HCT116 (cell line): ENCODE results near the gene PC. TPM values are rescaled to one million over a fixed set of nuclear protein-coding genes. Genes with fewer than 3 reads are reported as not detected.

Experiments
- ATAC-seq: fragments of 200-7000 bp; cut with Tn5 transposase; 2 replicates; pipeline ENCODE4 v1.9.1; 2020; ENCODE audit warnings: mild to moderate bottlenecking, moderate library complexity
- BruUV-seq: library from RNA; stranded (reverse); fragments of 400-500 nt; replicated peaks from 2 replicates; lab custom pipeline; 2021; lab: Mats Ljungman, UMichigan
- CTCF ChIA-PET: fragments of 300-600 bp; sonication (Branson Sonifier 250); formaldehyde crosslinking; loops from one replicate; lab custom pipeline; 2021; ENCODE audit warnings: antibody characterized with exemption; lab: Charles Lee
- POLR2A ChIA-PET: fragments of 300-600, 350-600 bp; sonication (Branson Sonifier 250); formaldehyde crosslinking; loops from one replicate; lab custom pipeline; 2021; ENCODE audit warnings: antibody characterized with exemption; lab: Charles Lee
- RAD21 ChIA-PET, 2 experiments: fragments of 300-600 bp; sonication (Branson Sonifier 250); formaldehyde crosslinking; loops; one replicate each; lab custom pipeline; 2023; ENCODE audit warnings: low total read pairs in 2 of 2; ENCODE audit not compliant: uncharacterized antibody in 2 of 2, unreplicated experiment in 2 of 2, low non-redundant PET in 1 of 2; lab: Charles Lee
- DNase-seq: peaks from one replicate; pipeline ENCODE4 v3.0.0-alpha.2; 2010; ENCODE audit warnings: low read depth, low spot score
- H2AFZ ChIP-seq: fragments of 200-600 bp; shearing (Covaris generic), sonication (generic); 2 replicates; pipeline ENCODE4 v1.6.1; 2017; ENCODE audit warnings: low read depth, mixed run types, mixed read lengths, antibody characterized with exemption, low read length; ENCODE audit not compliant: poor library complexity, severe bottlenecking
- H3K27ac ChIP-seq: 2 replicates; pipeline ENCODE4 v1.5.1; 2012; ENCODE audit warnings: low read depth, low read length
- H3K27me3 ChIP-seq: fragments of 200-600 bp; sonication (generic); 2 replicates; pipeline ENCODE4 v1.6.1; 2016; ENCODE audit warnings: mixed run types, low read length, mixed read lengths; ENCODE audit not compliant: insufficient read depth
- H3K36me3 ChIP-seq, 2 experiments: fragments of 200-500 bp in 1 of 2; fragments of 200-600 bp in 1 of 2; sonication (Bioruptor generic) in 1 of 2; sonication (generic) in 1 of 2; 2 replicates each; pipeline versions ENCODE4 v1.5.1 to v1.6.1; 2014 to 2016; ENCODE audit warnings: low read length in 2 of 2, inconsistent platforms in 1 of 2, mixed read lengths in 1 of 2, mixed run types in 1 of 2; ENCODE audit not compliant: insufficient read depth in 2 of 2, control insufficient read depth in 1 of 2
- H3K4me1 ChIP-seq, 2 experiments: fragments of 200-600 bp in 1 of 2; sonication (generic) in 1 of 2; 2 replicates each; pipeline versions ENCODE4 v1.5.1 to v1.6.1; 2012 to 2017; ENCODE audit warnings: low read length in 2 of 2, inconsistent platforms in 1 of 2, mild to moderate bottlenecking in 1 of 2, mixed read lengths in 1 of 2, mixed run types in 1 of 2, moderate library complexity in 1 of 2; ENCODE audit not compliant: insufficient read depth in 2 of 2, control insufficient read depth in 1 of 2
- H3K4me2 ChIP-seq: fragments of 200-600 bp; sonication (generic); 2 replicates; pipeline ENCODE4 v1.6.1; 2017; ENCODE audit warnings: mixed run types, low read length, mixed read lengths
- H3K4me3 ChIP-seq, 2 experiments: fragments of 200-600 bp in 1 of 2; sonication (generic) in 1 of 2; replicated peaks in 1 of 2; 2 replicates each; pipeline ENCODE4 v1.5.1; 2011 to 2016; ENCODE audit warnings: low read length in 2 of 2, control low read depth in 1 of 2, low read depth in 1 of 2, mild to moderate bottlenecking in 1 of 2, mixed read lengths in 1 of 2, mixed run types in 1 of 2
- H3K79me2 ChIP-seq: fragments of 200-600 bp; sonication (generic); 2 replicates; pipeline ENCODE4 v1.6.1; 2017; ENCODE audit warnings: mild to moderate bottlenecking, mixed run types, low read length, moderate library complexity, mixed read lengths; ENCODE audit not compliant: insufficient read depth
- H3K9ac ChIP-seq: fragments of 200-600 bp; sonication (generic); 2 replicates; pipeline ENCODE4 v1.6.1; 2016; ENCODE audit warnings: low read length, mixed read lengths
- H3K9me2 ChIP-seq: fragments of 200-600 bp; sonication (generic), shearing (Covaris generic); 2 replicates; pipeline ENCODE4 v1.6.1; 2017; ENCODE audit warnings: mixed run types, mild to moderate bottlenecking, moderate library complexity; ENCODE audit not compliant: insufficient read depth
- H3K9me3 ChIP-seq, 2 experiments: fragments of 200-500 bp in 1 of 2; fragments of 200-600 bp in 1 of 2; sonication (Bioruptor generic) in 1 of 2; sonication (generic) in 1 of 2; 2 replicates each; pipeline ENCODE4 v1.6.1; 2014 to 2017; ENCODE audit warnings: low read length in 2 of 2, mixed read lengths in 2 of 2, inconsistent platforms in 1 of 2, low read depth in 1 of 2, mild to moderate bottlenecking in 1 of 2, mixed run types in 1 of 2, moderate library complexity in 1 of 2; ENCODE audit not compliant: control insufficient read depth in 1 of 2, insufficient read depth in 1 of 2
- H4K20me1 ChIP-seq: fragments of 200-600 bp; sonication (generic), shearing (Covaris generic); 2 replicates; pipeline ENCODE4 v1.6.1; 2017; ENCODE audit warnings: mixed run types, mild to moderate bottlenecking, moderate library complexity; ENCODE audit not compliant: insufficient read depth
- ATF3 ChIP-seq: IDR thresholded peaks from 2 replicates; pipeline ENCODE4 v1.6.1; 2012
- CTCF ChIP-seq, 3 experiments: fragments of 200-600 bp in 1 of 3; sonication (generic) in 1 of 3; IDR thresholded peaks in 2 of 3; conservative IDR thresholded peaks in 1 of 3; 2 replicates each; pipeline ENCODE4 v1.5.1; 2012 to 2017; ENCODE audit warnings: low read depth in 2 of 3, low read length in 2 of 3, antibody characterized with exemption in 1 of 3, borderline replicate concordance in 1 of 3, control low read depth in 1 of 3, mild to moderate bottlenecking in 1 of 3, mixed read lengths in 1 of 3, mixed run types in 1 of 3, moderate library complexity in 1 of 3; ENCODE audit not compliant: insufficient read depth in 1 of 3
- JUND ChIP-seq: IDR thresholded peaks from 2 replicates; pipeline ENCODE4 v1.6.1; 2012
- RAD21 ChIP-seq: IDR thresholded peaks from 2 replicates; pipeline ENCODE4 v1.6.1; 2012; ENCODE audit warnings: low read depth, mild to moderate bottlenecking
- REST ChIP-seq: IDR thresholded peaks from 2 replicates; pipeline ENCODE4 v1.6.1; 2012; ENCODE audit warnings: low read depth
- SP1 ChIP-seq: IDR thresholded peaks from 2 replicates; pipeline ENCODE4 v1.6.1; 2012; ENCODE audit warnings: low read depth
- YY1 ChIP-seq: IDR thresholded peaks from 2 replicates; pipeline ENCODE4 v1.6.1; 2011; ENCODE audit warnings: low read length, low read depth, moderate library complexity, mild to moderate bottlenecking; ENCODE audit not compliant: insufficient replicate concordance; ENCODE audit errors: extremely low read depth
- ZFX ChIP-seq: fragments of 450-650 bp; IDR thresholded peaks from 2 replicates; pipeline ENCODE4 v1.6.1; 2017
- intact Hi-C: fragments of 100-400 bp; cut with micrococcal nuclease; formaldehyde crosslinking; loops from 2 replicates; pipeline ENCODE4 v1.10.0; 2022
- total RNA-seq: library from RNA; stranded (reverse); gene quantifications from one replicate; pipeline ENCODE4 v1.2.1, GENCODE V29; 2021; ENCODE audit not compliant: unreplicated experiment

The PC gene
- total RNA-seq, 1 experiment from 2014 or later = 24.1 TPM

- Histone ChIP-seq H2AFZ (no peak overlapping the region), H4K20me1 (no peaks in the 10 kb centered on the region), H3K4me3 (no peak overlapping the region), H3K9ac (no peak overlapping the region), H3K4me1 (peaks cover 50% of the 10 kb centered on the region in 2 experiments), H3K27ac (no peak overlapping the region; the same call in 1 of the 2 replicates), H3K27me3 (no peaks in the 10 kb centered on the region), H3K9me2 (no peaks in the 10 kb centered on the region), H3K9me3 (no peaks in the 10 kb centered on the region), H3K36me3 (no peaks in the 10 kb centered on the region), H3K79me2 (no peaks in the 10 kb centered on the region), H3K4me2 (no peak overlapping the region)
- ATAC-seq (no peak), DNase-seq (no peak)
- CTCF ChIA-PET = interaction anchor here (1.0 kb wide), 1 partner anchor 144 kb away, joined by 3 read pairs; no protein-coding TSS in a partner anchor
- no TSS peak for BruUV-seq
- TF ChIP-seq CTCF (IDR thresholded peaks at IDR 0.05 in 2 of 3, conservative IDR thresholded peaks at IDR 0.05 in 1 of 3; ENCODE audit: borderline replicate concordance in 1 of 3, insufficient read depth in 1 of 3, low read depth in 2 of 3, low read length in 2 of 3) (no peak), ATF3 (no peak), JUND (no peak), SP1 (no peak), YY1 (no peak), RAD21 (no peak), REST (no peak), ZFX (no peak)
- RAD21 ChIA-PET = no interaction called here
- intact Hi-C loops = loop anchor here (5.0 to 10.0 kb wide), 2 partner anchors 75 to 142 kb away; partner anchors contain the start of genes PC and SYT12
- POLR2A ChIA-PET = no interaction called here
Measured at GRCh38 chr11:66879999-66880398, 78.2 kb downstream of the PC start.
